HepG2 (cell line): ENCODE measurements around the gene GRIK2. TPM values are rescaled to one million over a fixed set of nuclear protein-coding genes. Genes with fewer than 3 reads are reported as not detected.

Experiments used
- ATAC-seq: fragments of 200-7000 bp; cut with Tn5 transposase; 3 replicates; pipeline ENCODE4 v1.9.1; 2020; ENCODE audit warnings: mild to moderate bottlenecking, moderate library complexity
- BruUV-seq: library from RNA; stranded (reverse); fragments of 400-500 nt; replicated peaks from 2 replicates; lab custom pipeline; 2021; lab: Mats Ljungman, UMichigan
- CTCF ChIA-PET: fragments of 300-600 bp; formaldehyde crosslinking; extraction: SDS; loops from one replicate; lab custom pipeline; 2021; ENCODE audit warnings: low total read pairs, inconsistent platforms, low intra/inter-chr PET ratio; lab: Yijun Ruan, JAX
- POLR2A ChIA-PET: fragments of 350-600 bp; sonication (Branson Sonifier 250); formaldehyde crosslinking; loops from one replicate; lab custom pipeline; 2020; ENCODE audit warnings: antibody characterized with exemption, inconsistent platforms; lab: Yijun Ruan, JAX
- DNase-seq: peaks from one replicate; pipeline ENCODE4 v3.0.0-alpha.2; 2015; ENCODE audit warnings: low spot score
- FAIRE-seq: peaks from 3 replicates; lab custom pipeline; 2011; peaks lifted over from hg19 to GRCh38; lab: Jason Lieb, UNC
- H2AFZ ChIP-seq: one replicate; pipeline ENCODE4 v1.6.1; 2011; ENCODE audit warnings: low read length, inconsistent platforms
- H3K27ac ChIP-seq: fragments of 300-600 bp; 3 replicates; pipeline ENCODE4 v1.8.0; 2011; ENCODE audit warnings: mixed run types, mild to moderate bottlenecking, mixed read lengths, low read length, inconsistent platforms; ENCODE audit not compliant: insufficient read depth; ENCODE audit errors: extremely low read length
- H3K27me3 ChIP-seq, 2 experiments: fragments of 200-600 bp in 1 of 2; 2 replicates in 1 of 2; 3 replicates in 1 of 2; pipeline versions ENCODE4 v1.6.0 to v1.8.0; 2011; ENCODE audit warnings: low read length in 2 of 2, mild to moderate bottlenecking in 2 of 2, moderate library complexity in 2 of 2, inconsistent platforms in 1 of 2; ENCODE audit not compliant: insufficient read depth in 2 of 2, control insufficient read depth in 1 of 2
- H3K36me3 ChIP-seq, 2 experiments: fragments of 200-600 bp in 1 of 2; replicated peaks in 1 of 2; 2 replicates in 1 of 2; 3 replicates in 1 of 2; pipeline versions ENCODE4 v1.5.1 to v1.8.0; 2011; ENCODE audit warnings: low read length in 2 of 2, inconsistent platforms in 1 of 2; ENCODE audit not compliant: insufficient read depth in 2 of 2, control insufficient read depth in 1 of 2
- H3K4me1 ChIP-seq: 2 replicates; pipeline ENCODE4 v1.5.1; 2012; ENCODE audit warnings: low read length, inconsistent platforms; ENCODE audit not compliant: insufficient read depth
- H3K4me2 ChIP-seq: 2 replicates; pipeline ENCODE4 v1.6.0; 2011; ENCODE audit warnings: low read depth, low read length, inconsistent platforms
- H3K4me3 ChIP-seq, 3 experiments: fragments of 200-600 bp in 1 of 3; sonication (generic), shearing (Covaris generic) in 1 of 3; replicated peaks in 1 of 3; 2 replicates each; pipeline ENCODE4 v1.5.1; 2011 to 2016; ENCODE audit warnings: low read length in 3 of 3, inconsistent platforms in 2 of 3, low read depth in 2 of 3, mild to moderate bottlenecking in 2 of 3, control low read depth in 1 of 3, mixed read lengths in 1 of 3; ENCODE audit not compliant: insufficient read depth in 1 of 3
- H3K79me2 ChIP-seq: one replicate; pipeline ENCODE4 v1.6.1; 2011; ENCODE audit warnings: low read length, inconsistent platforms; ENCODE audit not compliant: insufficient read depth
- H3K9ac ChIP-seq: 2 replicates; pipeline ENCODE4 v1.6.0; 2011; ENCODE audit warnings: mild to moderate bottlenecking, low read depth, low read length, inconsistent platforms; ENCODE audit not compliant: insufficient read depth
- H3K9me3 ChIP-seq: 2 replicates; pipeline ENCODE4 v1.5.1; 2012; ENCODE audit warnings: mild to moderate bottlenecking, low read length
- H4K20me1 ChIP-seq: 2 replicates; pipeline ENCODE4 v1.6.0; 2011; ENCODE audit warnings: inconsistent platforms, mild to moderate bottlenecking, low read length, moderate library complexity; ENCODE audit not compliant: insufficient read depth
- HNRNPUL1 ChIP-seq: fragments of 200-400 bp; formaldehyde crosslinking; IDR thresholded peaks from 2 replicates; pipeline ENCODE4 v1.6.1; 2017; ENCODE audit warnings: low read depth, mild to moderate bottlenecking, low read length, moderate library complexity
- KLF12 ChIP-seq: sonication (generic); formaldehyde crosslinking; IDR thresholded peaks from 2 replicates; pipeline ENCODE4 v1.4.0; 2020; ENCODE audit warnings: missing genetic modification reagents, borderline replicate concordance
- NFIB ChIP-seq: sonication (generic); formaldehyde crosslinking; IDR thresholded peaks from 2 replicates; pipeline ENCODE4 v1.9.0; 2021; ENCODE audit warnings: missing genetic modification reagents, mild to moderate bottlenecking, borderline replicate concordance
- ZNF44 ChIP-seq: sonication (generic); formaldehyde crosslinking; IDR thresholded peaks from 2 replicates; pipeline ENCODE4 v1.5.1; 2020; ENCODE audit warnings: mild to moderate bottlenecking, missing genetic modification reagents
- ZNF446 ChIP-seq: sonication (generic); formaldehyde crosslinking; IDR thresholded peaks from 2 replicates; pipeline ENCODE4 v1.5.0; 2020; ENCODE audit warnings: mild to moderate bottlenecking, missing genetic modification reagents
- ZNF562 ChIP-seq: sonication (generic); formaldehyde crosslinking; IDR thresholded peaks from 2 replicates; pipeline ENCODE4 v1.8.0; 2022; ENCODE audit warnings: missing genetic modification reagents, borderline replicate concordance
- ZNF569 ChIP-seq: sonication (generic); formaldehyde crosslinking; IDR thresholded peaks from 2 replicates; pipeline ENCODE4 v1.5.0; 2020; ENCODE audit warnings: mild to moderate bottlenecking, missing genetic modification reagents, moderate library complexity, borderline replicate concordance
- ZNF772 ChIP-seq: sonication (generic); formaldehyde crosslinking; IDR thresholded peaks from 2 replicates; pipeline ENCODE4 v1.5.0; 2020; ENCODE audit warnings: mild to moderate bottlenecking, missing genetic modification reagents
- WGBS: methylation state at CpG from one replicate; pipeline ENCODE4 v1.1.6; 2017; ENCODE audit warnings: low lambda C conversion rate; 5-methylcytosine and 5-hydroxymethylcytosine counted together
- in situ Hi-C: cut with HindIII; loops from 2 replicates; pipeline ENCODE4 v1.10.0; 2017; ENCODE audit warnings: low pct_unique_long_range_greater_than_20kb; ENCODE audit not compliant: extremely low pct_ligation_motif_present
- intact Hi-C: fragments of 100-400 bp; cut with micrococcal nuclease; formaldehyde crosslinking; loops from one replicate; pipeline ENCODE4 v1.10.0; 2022; ENCODE audit not compliant: unreplicated experiment
- polyA plus RNA-seq, 8 experiments: library from polyadenylated mRNA; depleted of rRNA in 3 of 8; stranded (reverse) in 7 of 8; unstranded in 1 of 8; fragments of >200 nt; fragmentation: Illumina TruSeq in 4 of 8; extraction: Trizol in 4 of 8; gene quantifications; 2 replicates each; pipeline versions ENCODE4 v1.2.1 to v1.2.3, GENCODE V29; 2011 to 2016; ENCODE audit warnings: low read depth in 4 of 8, missing spikeins in 1 of 8, mixed read lengths in 1 of 8; ENCODE audit not compliant: insufficient read depth in 1 of 8
- total RNA-seq, 5 experiments: library from RNA; depleted of rRNA; stranded (reverse); fragments of >200 nt; fragmentation: Illumina TruSeq; extraction: Trizol; gene quantifications; 2 replicates each; pipeline ENCODE4 v1.2.3, GENCODE V29; 2016; ENCODE audit warnings: low read depth in 1 of 5
- TF ChIP-seq, protein P1 (sequence below): sonication (generic); formaldehyde crosslinking; IDR thresholded peaks from 2 replicates; pipeline ENCODE4 v1.5.1; 2020; ENCODE audit warnings: mild to moderate bottlenecking, missing genetic modification reagents, moderate library complexity
- TF ChIP-seq, protein P2 (sequence below): sonication (generic); formaldehyde crosslinking; IDR thresholded peaks from 2 replicates; pipeline ENCODE4 v1.9.0; 2022; ENCODE audit warnings: missing genetic modification reagents, mild to moderate bottlenecking, borderline replicate concordance
- TF ChIP-seq, protein P3 (sequence below): IDR thresholded peaks from 2 replicates; pipeline ENCODE4 v1.6.1; 2016; ENCODE audit warnings: missing genetic modification reagents, missing compliant biosample characterization

The GRIK2 gene
- total and polyA plus RNA-seq, 2 of the 13 experiments (the other 11 are each of a cell fraction or from before 2014, with no cell fraction given): not detected

DNA sequence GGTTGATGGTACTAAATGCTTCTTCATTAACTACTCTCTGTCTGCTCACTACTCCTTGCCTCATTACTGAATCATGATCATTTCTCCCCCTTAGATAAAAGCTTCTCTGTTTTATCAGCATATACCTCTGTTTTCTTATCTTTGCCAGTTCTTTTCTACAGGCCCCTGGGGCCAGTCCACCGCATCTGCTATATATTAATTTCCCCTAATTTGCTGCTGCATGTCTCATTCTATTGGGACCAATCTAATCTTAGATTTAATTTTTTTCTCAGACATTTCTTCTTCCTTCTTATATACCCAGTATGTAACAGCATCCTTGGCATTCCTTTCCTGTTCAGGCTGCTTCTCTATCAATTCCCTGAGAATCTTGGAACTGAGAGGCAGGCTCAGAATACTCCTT lies 51.2 kb downstream of the GRIK2 start:
- no peak overlapping the region for H3K27ac ChIP-seq
- no peaks in the 10 kb centered on the region for H3K4me1 ChIP-seq
- H3K4me2 ChIP-seq: no peak overlapping the region
- H3K9ac ChIP-seq: no peak overlapping the region
- BruUV-seq: no TSS peak
- no peaks in the 10 kb centered on the region for H3K27me3 ChIP-seq
- ChIA-PET POLR2A (no interaction called here), CTCF (no interaction called here)
- H2AFZ ChIP-seq: no peak overlapping the region
- in situ Hi-C loops (no loop called here), intact Hi-C loops (no loop called here)
- H3K79me2 ChIP-seq: no peaks in the 10 kb centered on the region
- FAIRE-seq: no peak
- no peaks in the 10 kb centered on the region for H3K9me3 ChIP-seq
- TF ChIP-seq NFIB (CRISPR knock-in tag): no peak
- TF ChIP-seq ZNF569 (CRISPR knock-in tag): no peak
- TF ChIP-seq ZNF44 (CRISPR knock-in tag): no peak
- TF ChIP-seq KLF12 (CRISPR knock-in tag): no peak
- TF ChIP-seq, protein P1, sequence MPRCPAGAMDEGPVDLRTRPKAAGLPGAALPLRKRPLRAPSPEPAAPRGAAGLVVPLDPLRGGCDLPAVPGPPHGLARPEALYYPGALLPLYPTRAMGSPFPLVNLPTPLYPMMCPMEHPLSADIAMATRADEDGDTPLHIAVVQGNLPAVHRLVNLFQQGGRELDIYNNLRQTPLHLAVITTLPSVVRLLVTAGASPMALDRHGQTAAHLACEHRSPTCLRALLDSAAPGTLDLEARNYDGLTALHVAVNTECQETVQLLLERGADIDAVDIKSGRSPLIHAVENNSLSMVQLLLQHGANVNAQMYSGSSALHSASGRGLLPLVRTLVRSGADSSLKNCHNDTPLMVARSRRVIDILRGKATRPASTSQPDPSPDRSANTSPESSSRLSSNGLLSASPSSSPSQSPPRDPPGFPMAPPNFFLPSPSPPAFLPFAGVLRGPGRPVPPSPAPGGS (CRISPR knock-in tag): no peak
- no peak overlapping the region for H3K4me3 ChIP-seq
- H3K36me3 ChIP-seq: no peaks in the 10 kb centered on the region
- no peak for DNase-seq
- H4K20me1 ChIP-seq: no peaks in the 10 kb centered on the region
- WGBS: 3% methylated on average over 1 of the region's 1 CpG
- no peak for ATAC-seq

- H3K27ac ChIP-seq: no peak overlapping the region
- FAIRE-seq: no peak
- CTCF ChIA-PET: no interaction called here
- TF ChIP-seq ZNF772 (CRISPR knock-in tag): no peak
- no peak for TF ChIP-seq ZNF562 (CRISPR knock-in tag)
- TF ChIP-seq, protein P2, sequence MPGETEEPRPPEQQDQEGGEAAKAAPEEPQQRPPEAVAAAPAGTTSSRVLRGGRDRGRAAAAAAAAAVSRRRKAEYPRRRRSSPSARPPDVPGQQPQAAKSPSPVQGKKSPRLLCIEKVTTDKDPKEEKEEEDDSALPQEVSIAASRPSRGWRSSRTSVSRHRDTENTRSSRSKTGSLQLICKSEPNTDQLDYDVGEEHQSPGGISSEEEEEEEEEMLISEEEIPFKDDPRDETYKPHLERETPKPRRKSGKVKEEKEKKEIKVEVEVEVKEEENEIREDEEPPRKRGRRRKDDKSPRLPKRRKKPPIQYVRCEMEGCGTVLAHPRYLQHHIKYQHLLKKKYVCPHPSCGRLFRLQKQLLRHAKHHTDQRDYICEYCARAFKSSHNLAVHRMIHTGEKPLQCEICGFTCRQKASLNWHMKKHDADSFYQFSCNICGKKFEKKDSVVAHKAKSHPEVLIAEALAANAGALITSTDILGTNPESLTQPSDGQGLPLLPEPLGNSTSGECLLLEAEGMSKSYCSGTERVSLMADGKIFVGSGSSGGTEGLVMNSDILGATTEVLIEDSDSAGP (CRISPR knock-in tag): no peak
- no peak for TF ChIP-seq HNRNPUL1
- TF ChIP-seq ZNF446 (CRISPR knock-in tag): no peak
- TF ChIP-seq, protein P3, sequence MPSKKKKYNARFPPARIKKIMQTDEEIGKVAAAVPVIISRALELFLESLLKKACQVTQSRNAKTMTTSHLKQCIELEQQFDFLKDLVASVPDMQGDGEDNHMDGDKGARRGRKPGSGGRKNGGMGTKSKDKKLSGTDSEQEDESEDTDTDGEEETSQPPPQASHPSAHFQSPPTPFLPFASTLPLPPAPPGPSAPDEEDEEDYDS (CRISPR knock-in tag): no peak
- TF ChIP-seq, all 625 proteins: peak for 0
- Histone ChIP-seq H3K4me2 (no peak overlapping the region), H3K4me1 (no peaks in the 10 kb centered on the region), H3K9me3 (no peaks in the 10 kb centered on the region), H3K79me2 (no peaks in the 10 kb centered on the region), H2AFZ (no peak overlapping the region), H3K27me3 (no peaks in the 10 kb centered on the region), H4K20me1 (no peaks in the 10 kb centered on the region), H3K9ac (no peak overlapping the region), H3K4me3 (no peak overlapping the region), H3K36me3 (no peaks in the 10 kb centered on the region)
- in situ Hi-C loops (no loop called here), intact Hi-C loops (no loop called here)
- no TSS peak for BruUV-seq
- ATAC-seq (no peak), DNase-seq (peak; percentile 1)
- POLR2A ChIA-PET: no interaction called here
- 0% methylated on average over 2 of the region's 2 CpGs for WGBS
Measured at GRCh38 chr6:101445527-101445926, 52.0 kb downstream of the GRIK2 start.
